Measurements from ENCODE around the gene IFI16. TPM values are rescaled to one million over a fixed set of nuclear protein-coding genes. Genes with fewer than 3 reads are reported as not detected.
"Not testable (repeated sequence)": the region's sequence is repeated elsewhere in the genome, so short reads cannot be mapped to it uniquely, and the experiment has no call there.

The IFI16 gene
- polyA plus RNA-seq, 2 donors = 88.4 to 93.8 TPM

GRCh38 chr1:159014851-159015250, 5.1 kb downstream of the IFI16 start:
- Histone ChIP-seq H3K36me3 (ENCODE audit: control insufficient read depth in 2 of 2, insufficient read depth in 2 of 2, low read length in 1 of 2) (peaks cover 2 to 3% of the 10 kb centered on the region in 2 donors), H3K4me1 (ENCODE audit: control insufficient read depth in 2 of 2, insufficient read depth in 2 of 2, low read length in 1 of 2) (peaks cover 0 to 2% of the 10 kb centered on the region in 2 donors), H3K27me3 (ENCODE audit: control insufficient read depth in 1 of 2, insufficient read depth in 2 of 2, low read length in 2 of 2) (no peaks in the 10 kb centered on the region), H3K27ac (ENCODE audit: low read depth in 2 of 2, low read length in 1 of 2) (no peak overlapping the region), H3K4me3 (ENCODE audit: low read depth in 1 of 2, low read length in 2 of 2) (no peak overlapping the region), H3K9me3 (ENCODE audit: control insufficient read depth in 2 of 2, insufficient read depth in 1 of 2, low read depth in 1 of 2, low read length in 1 of 2) (no peaks in the 10 kb centered on the region)
- WGBS, 2 donors = 73 to 75% methylated on average over 3 of the region's 3 CpGs

DNA sequence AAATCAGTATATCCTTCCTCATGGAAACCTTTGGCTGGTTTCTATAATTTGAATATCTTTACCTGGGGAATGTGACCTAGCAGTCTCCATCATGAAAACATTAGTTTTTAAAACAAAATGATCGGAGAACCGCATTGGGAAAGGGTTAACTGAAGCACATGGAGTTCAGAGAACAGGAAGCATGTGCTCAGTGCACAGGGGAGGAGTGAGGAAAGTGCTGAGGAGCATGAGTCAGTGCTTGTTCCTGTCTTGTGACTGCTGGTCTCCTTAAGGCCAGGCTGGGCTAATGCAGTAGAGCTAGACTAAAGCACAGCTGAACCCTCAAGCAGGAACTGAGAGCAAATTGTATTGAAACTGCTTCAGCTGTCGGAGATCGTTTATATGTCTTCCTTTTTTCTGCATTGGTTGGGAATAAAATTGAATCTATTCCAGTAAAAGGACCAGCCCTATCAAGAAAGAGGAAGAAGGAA, 5.8 kb downstream of the IFI16 start:
- Histone ChIP-seq H3K4me3 (ENCODE audit: low read depth in 1 of 2, low read length in 2 of 2) (no peak overlapping the region), H3K4me1 (ENCODE audit: control insufficient read depth in 2 of 2, insufficient read depth in 2 of 2, low read length in 1 of 2) (peaks cover 0 to 2% of the 10 kb centered on the region in 2 donors), H3K27ac (ENCODE audit: low read depth in 2 of 2, low read length in 1 of 2) (peak overlapping the region; percentile 82 to 83), H3K36me3 (ENCODE audit: control insufficient read depth in 2 of 2, insufficient read depth in 2 of 2, low read length in 1 of 2) (peaks cover 2 to 3% of the 10 kb centered on the region in 2 donors), H3K27me3 (ENCODE audit: control insufficient read depth in 1 of 2, insufficient read depth in 2 of 2, low read length in 2 of 2) (no peaks in the 10 kb centered on the region), H3K9me3 (ENCODE audit: control insufficient read depth in 2 of 2, insufficient read depth in 1 of 2, low read depth in 1 of 2, low read length in 1 of 2) (no peaks in the 10 kb centered on the region)
- WGBS, 2 donors = 39 to 41% methylated on average over 4 of the region's 4 CpGs

GRCh38 chr1:159023723-159024122, 14.0 kb downstream of the IFI16 start:
- H3K27ac ChIP-seq (ENCODE audit: low read depth in 2 of 2, low read length in 1 of 2) = no peak overlapping the region
- 83 to 86% methylated on average over 10 of the region's 10 CpGs for WGBS, 2 donors
- no peak overlapping the region for H3K4me3 ChIP-seq (ENCODE audit: low read depth in 1 of 2, low read length in 2 of 2)
- H3K27me3 ChIP-seq (ENCODE audit: control insufficient read depth in 1 of 2, insufficient read depth in 2 of 2, low read length in 2 of 2) = no peaks in the 10 kb centered on the region
- no peaks in the 10 kb centered on the region for H3K9me3 ChIP-seq (ENCODE audit: control insufficient read depth in 2 of 2, insufficient read depth in 1 of 2, low read depth in 1 of 2, low read length in 1 of 2)
- no peaks in the 10 kb centered on the region for H3K4me1 ChIP-seq (ENCODE audit: control insufficient read depth in 2 of 2, insufficient read depth in 2 of 2, low read length in 1 of 2)
- peaks cover 0 to 3% of the 10 kb centered on the region in 2 donors for H3K36me3 ChIP-seq (ENCODE audit: control insufficient read depth in 2 of 2, insufficient read depth in 2 of 2, low read length in 1 of 2)

DNA sequence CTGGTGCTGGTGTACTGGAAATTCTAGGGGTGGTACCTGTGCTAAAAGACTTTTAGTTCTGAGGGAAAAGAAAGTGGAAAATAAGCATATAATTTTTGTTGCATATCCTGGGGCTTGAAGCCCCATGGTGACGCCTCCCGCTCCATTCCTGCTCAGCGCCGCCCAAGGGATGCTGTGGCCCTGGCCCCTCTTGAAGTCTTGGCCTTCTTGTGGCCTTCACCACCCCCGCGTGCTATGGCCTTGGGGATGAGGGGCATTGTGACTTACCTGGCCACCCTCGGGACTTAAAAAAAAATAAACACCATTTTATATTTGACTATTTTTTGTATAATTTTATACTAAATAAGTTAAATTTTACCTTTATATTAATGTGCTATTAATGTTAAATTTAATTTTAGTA, 15.3 kb downstream of the IFI16 start:
- Histone ChIP-seq H3K27me3 (ENCODE audit: control insufficient read depth in 1 of 2, insufficient read depth in 2 of 2, low read length in 2 of 2) (no peaks in the 10 kb centered on the region), H3K4me3 (ENCODE audit: low read depth in 1 of 2, low read length in 2 of 2) (no peak overlapping the region), H3K36me3 (ENCODE audit: control insufficient read depth in 2 of 2, insufficient read depth in 2 of 2, low read length in 1 of 2) (peaks cover 0 to 3% of the 10 kb centered on the region in 2 donors), H3K4me1 (ENCODE audit: control insufficient read depth in 2 of 2, insufficient read depth in 2 of 2, low read length in 1 of 2) (no peaks in the 10 kb centered on the region), H3K27ac (ENCODE audit: low read depth in 2 of 2, low read length in 1 of 2) (no peak overlapping the region), H3K9me3 (ENCODE audit: control insufficient read depth in 2 of 2, insufficient read depth in 1 of 2, low read depth in 1 of 2, low read length in 1 of 2) (no peaks in the 10 kb centered on the region)
- WGBS, 2 donors = 96 to 97% methylated on average over 7 of the region's 7 CpGs

- not testable (repeated sequence) for H3K9me3 ChIP-seq (ENCODE audit: control insufficient read depth in 2 of 2, insufficient read depth in 1 of 2, low read depth in 1 of 2, low read length in 1 of 2); H3K4me1 ChIP-seq (ENCODE audit: control insufficient read depth in 2 of 2, insufficient read depth in 2 of 2, low read length in 1 of 2); H3K27ac ChIP-seq (ENCODE audit: low read depth in 2 of 2, low read length in 1 of 2); H3K27me3 ChIP-seq (ENCODE audit: control insufficient read depth in 1 of 2, insufficient read depth in 2 of 2, low read length in 2 of 2); H3K4me3 ChIP-seq (ENCODE audit: low read depth in 1 of 2, low read length in 2 of 2)
- WGBS, 2 donors = 58 to 60% methylated on average over 2 of the region's 2 CpGs
- H3K36me3 ChIP-seq (ENCODE audit: control insufficient read depth in 2 of 2, insufficient read depth in 2 of 2, low read length in 1 of 2) = peaks cover 4 to 10% of the 10 kb centered on the region in 2 donors
These were observed 17.1 kb downstream of the IFI16 start for GRCh38 chr1:159026841-159027240.

- no peaks in the 10 kb centered on the region for H3K9me3 ChIP-seq (ENCODE audit: control insufficient read depth in 2 of 2, insufficient read depth in 1 of 2, low read depth in 1 of 2, low read length in 1 of 2)
- H3K4me1 ChIP-seq (ENCODE audit: control insufficient read depth in 2 of 2, insufficient read depth in 2 of 2, low read length in 1 of 2) = peaks cover 3 to 4% of the 10 kb centered on the region in 2 donors
- no peaks in the 10 kb centered on the region for H3K27me3 ChIP-seq (ENCODE audit: control insufficient read depth in 1 of 2, insufficient read depth in 2 of 2, low read length in 2 of 2)
- no peak overlapping the region for H3K4me3 ChIP-seq (ENCODE audit: low read depth in 1 of 2, low read length in 2 of 2)
- H3K36me3 ChIP-seq (ENCODE audit: control insufficient read depth in 2 of 2, insufficient read depth in 2 of 2, low read length in 1 of 2) = peaks cover 10 to 18% of the 10 kb centered on the region in 2 donors
- no peak overlapping the region for H3K27ac ChIP-seq (ENCODE audit: low read depth in 2 of 2, low read length in 1 of 2)
- WGBS, 2 donors = 79 to 97% methylated on average over 1 of the region's 1 CpG
These were observed 20.6 kb downstream of the IFI16 start for GRCh38 chr1:159030311-159030710.

DNA sequence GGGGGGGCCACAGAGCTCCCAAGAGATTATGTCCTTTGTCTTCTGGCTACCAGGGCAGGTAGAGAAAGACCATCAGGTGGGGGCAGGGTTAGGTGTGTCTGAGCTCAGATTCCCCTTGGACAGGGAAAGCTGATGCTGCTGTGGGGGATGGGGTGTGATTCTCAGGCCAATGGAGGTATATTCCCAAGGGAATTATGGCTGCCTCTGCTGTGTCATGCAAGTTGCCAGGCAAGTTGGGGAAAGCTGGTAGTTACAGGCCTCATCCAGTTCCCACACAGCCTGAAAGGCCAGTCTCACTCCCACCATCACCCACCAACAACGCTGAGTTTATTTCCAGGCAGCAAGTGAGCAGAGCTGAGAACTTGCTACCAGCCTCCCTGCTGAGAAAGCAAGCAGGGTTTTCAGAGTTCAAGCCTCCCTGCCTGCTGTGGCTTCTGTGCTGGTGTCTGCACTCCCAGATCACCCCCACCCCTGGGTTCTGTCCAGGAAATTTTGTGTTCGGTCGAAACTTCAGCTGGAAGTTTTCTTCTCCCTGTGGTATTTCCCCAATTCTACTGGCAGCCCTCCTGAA, 21.3 kb downstream of the IFI16 start:
- 50 to 64% methylated on average over 3 of the region's 3 CpGs for WGBS, 2 donors

GRCh38 chr1:159040206-159040605, 30.5 kb downstream of the IFI16 start:
- 69 to 86% methylated on average over 1 of the region's 1 CpG for WGBS, 2 donors
- Histone ChIP-seq H3K4me1 (ENCODE audit: control insufficient read depth in 2 of 2, insufficient read depth in 2 of 2, low read length in 1 of 2) (no peaks in the 10 kb centered on the region), H3K36me3 (ENCODE audit: control insufficient read depth in 2 of 2, insufficient read depth in 2 of 2, low read length in 1 of 2) (peaks cover 9 to 17% of the 10 kb centered on the region in 2 donors), H3K4me3 (ENCODE audit: low read depth in 1 of 2, low read length in 2 of 2) (no peak overlapping the region), H3K27me3 (ENCODE audit: control insufficient read depth in 1 of 2, insufficient read depth in 2 of 2, low read length in 2 of 2) (no peaks in the 10 kb centered on the region), H3K27ac (ENCODE audit: low read depth in 2 of 2, low read length in 1 of 2) (no peak overlapping the region), H3K9me3 (ENCODE audit: control insufficient read depth in 2 of 2, insufficient read depth in 1 of 2, low read depth in 1 of 2, low read length in 1 of 2) (no peaks in the 10 kb centered on the region)

More for the DNA sequence above, 21.3 kb downstream of the IFI16 start:
- Histone ChIP-seq H3K4me3 (ENCODE audit: low read depth in 1 of 2, low read length in 2 of 2) (no peak overlapping the region), H3K9me3 (ENCODE audit: control insufficient read depth in 2 of 2, insufficient read depth in 1 of 2, low read depth in 1 of 2, low read length in 1 of 2) (no peaks in the 10 kb centered on the region), H3K27me3 (ENCODE audit: control insufficient read depth in 1 of 2, insufficient read depth in 2 of 2, low read length in 2 of 2) (no peaks in the 10 kb centered on the region), H3K4me1 (ENCODE audit: control insufficient read depth in 2 of 2, insufficient read depth in 2 of 2, low read length in 1 of 2) (peaks cover 3 to 4% of the 10 kb centered on the region in 2 donors), H3K36me3 (ENCODE audit: control insufficient read depth in 2 of 2, insufficient read depth in 2 of 2, low read length in 1 of 2) (peaks cover 12 to 19% of the 10 kb centered on the region in 2 donors), H3K27ac (ENCODE audit: low read depth in 2 of 2, low read length in 1 of 2) (no peak overlapping the region)

GRCh38 chr1:159040893-159041724, 31.4 kb downstream of the IFI16 start:
- peaks cover 6 to 15% of the 10 kb centered on the region in 2 donors for H3K36me3 ChIP-seq (ENCODE audit: control insufficient read depth in 2 of 2, insufficient read depth in 2 of 2, low read length in 1 of 2)
- WGBS, 2 donors = 81 to 84% methylated on average over 7 of the region's 7 CpGs
- H3K4me1 ChIP-seq (ENCODE audit: control insufficient read depth in 2 of 2, insufficient read depth in 2 of 2, low read length in 1 of 2) = no peaks in the 10 kb centered on the region
- H3K27me3 ChIP-seq (ENCODE audit: control insufficient read depth in 1 of 2, insufficient read depth in 2 of 2, low read length in 2 of 2) = no peaks in the 10 kb centered on the region
- H3K9me3 ChIP-seq (ENCODE audit: control insufficient read depth in 2 of 2, insufficient read depth in 1 of 2, low read depth in 1 of 2, low read length in 1 of 2) = no peaks in the 10 kb centered on the region
- H3K27ac ChIP-seq (ENCODE audit: low read depth in 2 of 2, low read length in 1 of 2) = no peak overlapping the region
- H3K4me3 ChIP-seq (ENCODE audit: low read depth in 1 of 2, low read length in 2 of 2) = no peak overlapping the region
